Glomerular visceral epithelial cell (primary cell): ENCODE data around the gene SLC17A9.

Experiments
- DNase-seq: peaks from one replicate; pipeline ENCODE4 v3.0.0-alpha.2; 2016; ENCODE audit errors: extremely low spot score

SLC17A9 gene

DNA sequence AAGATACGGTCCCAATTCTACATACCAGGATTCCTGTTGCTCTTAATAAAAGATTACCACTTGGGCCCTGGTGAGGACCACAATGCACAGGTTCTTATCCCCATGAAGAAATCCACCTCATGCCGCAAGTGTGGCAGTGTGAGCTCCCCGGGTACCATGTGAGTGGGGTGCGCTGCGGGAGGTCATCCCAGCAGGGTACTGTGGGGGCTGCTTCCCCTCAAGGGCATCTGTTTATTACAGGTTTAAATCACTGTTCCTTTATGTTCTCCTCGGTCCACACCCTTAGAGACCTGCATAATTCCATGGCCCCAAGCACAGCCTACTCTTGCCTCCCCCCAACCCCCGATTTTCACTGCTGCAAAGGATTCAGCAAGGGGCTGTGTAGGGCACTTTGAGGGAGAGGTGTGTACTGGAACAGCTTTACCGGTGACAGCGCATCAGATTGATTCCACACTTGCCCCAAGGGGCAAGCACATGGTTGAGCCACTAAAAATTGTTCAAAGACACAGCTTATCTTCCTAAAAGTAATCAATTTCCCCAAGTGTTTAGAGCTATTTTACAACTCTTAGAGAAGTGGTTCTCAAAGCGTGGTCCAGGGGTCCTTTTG is 32.4 kb upstream of the SLC17A9 start:
- DNase-seq = no peak

GRCh38 chr20:62921119-62921687 is 31.3 kb upstream of the SLC17A9 start:
- DNase-seq = peak; percentile 65

- no peak for DNase-seq
These were observed 30.0 kb upstream of the SLC17A9 start for GRCh38 chr20:62922451-62922921.

GRCh38 chr20:62923059-62923668 is 29.3 kb upstream of the SLC17A9 start:
- peak; percentile 96 for DNase-seq

GRCh38 chr20:62923669-62924441 is 28.7 kb upstream of the SLC17A9 start:
- DNase-seq = no peak

DNA sequence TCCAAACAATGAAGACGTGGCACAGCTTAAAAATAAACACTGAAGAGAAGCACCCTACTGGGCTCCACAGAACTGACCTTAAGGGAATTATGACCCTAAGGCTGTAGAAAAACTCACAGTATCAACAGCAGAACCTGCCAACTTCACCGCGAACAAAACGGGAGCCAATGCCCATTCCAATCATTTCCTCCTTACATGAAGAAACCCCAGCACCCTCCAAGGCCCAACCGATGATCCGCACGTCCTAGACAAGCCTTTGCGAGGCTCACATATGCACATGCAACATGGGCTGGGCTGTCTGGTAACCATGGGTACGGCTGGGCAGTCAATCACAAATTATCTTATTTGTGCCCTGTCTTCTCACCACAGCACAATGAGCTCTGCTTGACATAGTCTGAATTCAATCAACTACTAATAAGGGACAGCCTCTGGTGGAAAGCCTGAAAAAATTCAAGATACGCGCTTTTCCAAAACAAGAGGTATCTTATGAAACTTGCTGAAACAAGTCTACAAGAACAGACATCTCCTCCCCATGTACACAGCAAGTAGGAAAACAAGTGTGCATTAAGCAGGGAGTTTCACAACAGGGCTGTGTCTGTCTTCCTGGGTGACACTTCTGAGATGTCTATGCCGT is 27.9 kb upstream of the SLC17A9 start:
- peak; percentile 63 for DNase-seq

DNA sequence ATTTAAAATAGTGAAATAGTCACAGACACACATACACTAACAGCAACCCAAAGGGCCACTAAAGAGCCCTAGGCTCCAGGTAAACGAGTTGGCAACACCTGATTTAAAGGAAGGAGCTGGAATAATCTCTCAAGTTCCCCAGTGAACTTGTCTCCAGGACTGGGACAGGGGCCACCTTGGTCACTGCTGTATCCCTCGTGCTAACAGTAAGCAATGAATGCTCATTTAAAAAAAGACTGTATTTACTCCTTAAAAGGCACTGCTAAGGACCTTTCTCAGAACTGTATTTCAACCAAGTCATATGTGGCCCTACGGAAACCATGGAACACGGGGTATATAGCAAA is 27.5 kb upstream of the SLC17A9 start:
- no peak for DNase-seq

DNA sequence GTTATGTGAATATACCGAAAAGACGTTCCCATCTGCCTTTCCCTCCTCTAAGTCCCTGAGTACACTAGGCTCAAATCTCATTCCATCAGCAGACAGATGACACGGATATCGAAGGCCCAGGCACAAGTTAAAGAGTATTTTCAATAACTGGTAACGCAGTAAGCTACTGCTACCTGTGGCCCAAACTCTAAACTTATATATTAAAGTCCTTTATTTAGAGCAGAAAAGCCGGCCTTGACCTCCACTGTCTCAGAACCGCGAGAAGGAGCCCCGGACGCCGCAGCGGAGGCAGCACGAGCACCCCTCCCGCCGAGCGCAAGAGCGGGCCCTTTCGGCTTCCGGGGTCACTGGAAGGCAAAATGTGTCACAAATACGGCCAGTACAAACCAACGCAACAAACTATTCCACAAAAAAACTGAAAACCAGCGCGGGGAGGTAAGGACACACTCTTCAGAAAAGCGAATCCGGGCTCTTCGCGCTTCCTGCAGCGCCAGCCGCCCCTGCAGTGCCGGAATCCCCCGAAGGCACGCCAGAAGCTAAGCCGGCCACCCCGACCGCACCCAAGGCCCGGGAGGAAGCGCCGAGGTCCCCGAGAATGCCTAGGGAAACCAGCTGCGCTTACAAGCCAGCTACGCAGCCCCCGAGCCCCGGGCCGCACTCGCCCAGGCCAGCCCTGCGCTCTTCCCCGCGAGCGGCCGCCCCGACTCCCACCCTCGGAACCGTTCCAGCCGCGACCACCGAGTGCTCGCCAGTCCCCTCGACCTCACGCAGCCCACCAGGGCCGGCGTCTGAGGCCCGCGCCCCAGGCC is 26.9 kb upstream of the SLC17A9 start:
- peak; percentile 47 for DNase-seq

- DNase-seq = peak; percentile 91
These were observed 26.0 kb upstream of the SLC17A9 start, which contains the start of gene DIDO1 for GRCh38 chr20:62926229-62927127. Gene DIDO1 (minus strand): TSS chr20:62926505.

DNA sequence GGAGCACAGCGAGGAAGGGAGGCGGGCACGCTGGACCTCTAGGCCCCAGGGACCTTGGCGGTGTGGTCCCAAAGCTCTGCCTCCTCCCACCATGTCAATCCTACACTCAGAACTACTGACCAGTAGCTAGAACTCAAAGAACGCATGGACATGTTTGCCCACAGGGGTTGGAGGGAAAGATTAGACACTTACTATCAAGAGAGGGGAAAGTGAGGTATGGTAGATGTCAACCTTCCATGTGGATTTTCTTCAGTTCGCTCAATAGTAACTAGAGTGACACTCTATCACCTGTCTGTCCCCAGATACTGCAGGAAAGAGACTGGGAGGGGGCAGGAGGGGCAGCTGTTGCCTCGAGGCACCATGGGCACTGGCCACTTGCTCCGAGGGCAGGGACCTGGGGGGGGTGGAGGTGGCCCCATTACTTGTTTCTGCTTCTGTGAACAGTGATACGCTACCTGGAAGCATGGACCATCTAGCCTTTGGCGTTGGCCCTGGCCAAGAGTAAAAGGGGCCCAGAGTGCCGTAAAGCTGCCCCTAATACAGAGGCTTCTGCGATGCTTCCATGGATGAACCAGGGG is 25.3 kb upstream of the SLC17A9 start:
- no peak for DNase-seq

DNA sequence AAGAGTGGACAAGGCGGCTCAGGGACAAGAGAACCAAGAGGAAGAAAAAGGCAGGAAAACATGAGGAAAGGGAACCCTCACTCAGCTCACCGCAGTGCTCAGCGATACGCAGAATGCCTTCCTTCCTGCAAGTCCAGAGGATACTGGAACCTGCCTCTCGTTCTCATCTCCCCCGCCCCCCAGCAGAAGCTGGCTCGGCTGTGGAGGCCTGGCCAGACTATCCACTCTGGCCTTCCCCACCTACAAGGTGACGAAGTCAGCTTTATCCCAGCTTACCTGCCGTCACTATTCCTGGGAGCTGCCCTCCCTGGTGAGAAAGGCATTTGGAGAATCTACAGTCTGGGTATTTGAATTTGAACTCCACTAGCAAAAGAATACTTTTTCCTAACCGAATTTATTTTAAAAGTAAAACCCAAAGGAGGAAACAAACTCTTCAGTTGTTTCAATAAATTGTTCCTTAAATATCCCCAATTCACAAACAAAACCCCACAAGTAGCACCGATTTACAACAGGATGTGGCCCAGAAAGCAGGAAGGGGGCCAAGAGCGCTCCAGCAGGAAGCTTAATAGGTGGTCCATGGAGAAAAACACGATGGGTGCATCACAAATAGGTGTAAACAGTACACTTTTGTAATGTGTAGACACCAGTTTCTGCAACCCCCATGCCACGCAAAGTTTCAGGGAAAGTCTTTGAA is 24.1 kb upstream of the SLC17A9 start:
- no peak for DNase-seq

GRCh38 chr20:62929051-62929538 is 23.4 kb upstream of the SLC17A9 start:
- DNase-seq = peak; percentile 77

- no peak for DNase-seq
These were observed 21.0 kb upstream of the SLC17A9 start for GRCh38 chr20:62931464-62931863.

DNA sequence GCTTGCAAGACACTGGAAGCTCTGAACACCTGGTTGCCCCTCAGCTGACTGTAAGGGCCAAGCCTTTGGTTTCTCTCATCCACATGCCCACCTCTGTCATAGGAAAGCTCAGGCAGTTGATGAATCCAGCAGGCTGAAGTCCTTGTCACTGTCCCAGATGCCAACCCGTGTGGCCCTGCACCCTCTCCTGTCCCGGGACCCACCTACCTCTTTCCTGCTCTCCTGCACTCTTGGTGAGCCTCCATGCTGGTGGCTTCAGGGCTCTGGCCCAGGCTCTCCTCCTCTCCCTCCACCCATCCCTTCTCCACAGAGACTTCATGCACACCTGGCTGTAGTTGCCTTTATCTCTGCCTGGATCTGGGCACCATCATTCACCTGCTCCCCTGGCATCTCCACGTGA is 18.5 kb upstream of the SLC17A9 start:
- no peak for DNase-seq

DNA sequence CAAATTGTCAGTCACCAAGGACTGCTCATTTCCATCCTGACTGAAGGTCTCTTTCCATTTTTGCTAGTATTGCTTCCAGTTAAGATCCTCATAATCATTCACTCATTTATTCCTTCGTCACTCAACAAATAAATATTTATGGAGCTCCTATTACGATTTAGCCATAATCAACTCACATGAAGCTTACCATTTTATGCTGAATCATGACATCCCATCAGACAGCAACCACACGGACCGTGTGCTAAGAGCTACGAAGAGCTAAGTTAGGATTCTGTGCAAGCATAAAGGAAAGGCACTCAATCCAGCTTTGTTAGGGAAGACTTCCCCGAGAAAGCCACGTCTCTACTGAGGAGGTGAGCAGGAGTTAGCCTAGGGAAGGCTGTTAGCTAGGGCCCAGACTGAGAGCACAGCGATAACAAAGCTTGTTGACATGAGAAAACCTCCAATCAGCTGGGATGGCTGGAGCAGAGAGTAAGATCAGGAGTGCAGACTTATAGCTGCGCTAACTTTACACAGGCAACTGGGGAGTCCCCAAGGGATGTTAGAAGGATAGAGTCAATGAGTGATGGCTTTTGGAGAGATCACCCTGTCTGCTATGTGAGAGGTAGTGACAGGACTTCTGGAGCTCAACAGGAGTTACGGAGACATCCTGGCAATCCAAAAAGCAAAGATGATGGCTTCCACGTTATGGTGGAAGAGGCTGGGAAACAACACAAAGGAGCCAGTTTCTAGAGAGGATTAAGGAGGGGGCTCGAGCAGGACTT is 17.1 kb upstream of the SLC17A9 start:
- no peak for DNase-seq

- DNase-seq = no peak
These were observed 16.4 kb upstream of the SLC17A9 start for GRCh38 chr20:62935968-62936585.

DNA sequence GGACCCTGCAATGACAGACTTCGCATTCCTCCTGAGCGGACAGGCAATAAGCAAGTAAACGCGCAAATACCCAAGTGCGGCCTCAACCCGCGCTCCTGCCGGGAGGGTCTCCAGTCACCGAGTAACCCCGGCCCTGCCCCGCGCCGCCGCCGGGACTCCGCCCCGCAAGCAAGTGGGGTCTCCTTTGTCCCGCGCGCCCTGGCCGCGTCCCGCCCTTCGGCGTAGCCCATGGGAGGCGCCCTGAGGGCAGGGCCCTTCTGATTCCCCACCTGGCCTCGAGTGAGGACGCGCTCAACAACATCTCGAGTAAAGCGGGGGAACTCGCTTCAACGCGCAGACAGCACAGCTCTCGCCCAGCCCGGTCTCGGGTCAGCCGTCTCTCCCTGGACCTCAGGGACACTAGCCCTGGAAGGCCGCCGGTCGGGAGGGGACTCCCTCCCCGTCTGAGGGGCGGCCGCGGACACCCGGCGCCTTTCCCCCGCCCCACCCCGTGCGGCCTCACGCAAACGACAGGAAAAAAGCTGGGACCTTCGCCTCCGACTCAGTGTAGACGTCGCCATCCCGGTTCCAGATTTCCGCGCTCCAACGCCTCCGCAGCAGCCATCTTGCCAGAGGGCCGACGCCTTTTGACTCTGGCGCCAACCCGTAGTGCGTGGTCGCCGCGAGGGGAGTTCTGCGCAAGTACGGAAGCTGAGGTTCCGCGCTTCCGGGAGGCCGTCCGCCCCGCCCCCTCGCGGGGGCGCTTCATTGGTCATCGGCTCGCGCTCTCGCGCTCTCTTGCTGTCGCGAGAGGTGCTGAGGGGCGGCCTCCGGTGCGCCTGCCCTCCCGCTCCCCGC is 15.0 kb upstream of the SLC17A9 start:
- DNase-seq = peak; percentile 99
